Upper lobe of left lung (tissue), 6 donors: Measurements from ENCODE around the gene LBP. TPM values are rescaled to one million over a fixed set of nuclear protein-coding genes. Genes with fewer than 3 reads are reported as not detected.
"Not testable (repeated sequence)": the region's sequence is repeated elsewhere in the genome, so short reads cannot be mapped to it uniquely, and the experiment has no call there.

Source experiments
- ATAC-seq, 2 donors: fragments of 200-7000 bp; cut with Tn5 transposase; one replicate each; pipeline ENCODE4 v1.9.1; 2022; ENCODE audit warnings: mild to moderate bottlenecking in 2 of 2, moderate library complexity in 2 of 2; ENCODE audit not compliant: low FRiP score in 2 of 2
- DNase-seq, 2 donors: peaks; one replicate each; pipeline ENCODE4 v3.0.0-alpha.2; 2019 to 2020
- H3K27ac ChIP-seq, 4 donors: fragments of 200-600 bp; sonication (generic); one replicate each; pipeline ENCODE4 v1.5.1; 2016 to 2019
- H3K27me3 ChIP-seq, 4 donors: fragments of 200-600 bp; sonication (generic); one replicate each; pipeline ENCODE4 v1.5.1; 2017 to 2019
- H3K36me3 ChIP-seq, 4 donors: fragments of 200-600 bp; sonication (generic); one replicate each; pipeline ENCODE4 v1.5.1; 2016 to 2019
- H3K4me1 ChIP-seq, 4 donors: fragments of 200-600 bp; sonication (generic); one replicate each; pipeline ENCODE4 v1.5.1; 2018 to 2019
- H3K4me3 ChIP-seq, 4 donors: fragments of 200-600 bp; sonication (generic); one replicate each; pipeline ENCODE4 v1.5.1; 2017 to 2019; ENCODE audit warnings: mild to moderate bottlenecking in 2 of 4, moderate library complexity in 1 of 4
- H3K9me3 ChIP-seq, 4 donors: fragments of 200-600 bp; sonication (generic); one replicate each; pipeline ENCODE4 v1.5.1; 2018 to 2019
- CTCF ChIP-seq, 6 experiments: fragments of 450-650 bp in 4 of 6; fragments of 200-600 bp in 2 of 6; sonication (generic) in 2 of 6; IDR thresholded peaks; one replicate each; pipeline ENCODE4 v1.5.1; 2016 to 2019; ENCODE audit warnings: antibody characterized with exemption in 6 of 6
- EP300 ChIP-seq, 4 donors: sonication (generic); formaldehyde crosslinking; IDR thresholded peaks; one replicate each; pipeline ENCODE4 v1.5.1; 2017; ENCODE audit warnings: antibody characterized with exemption in 4 of 4, control low read depth in 2 of 4
- POLR2A ChIP-seq, 4 donors: fragments of 450-650 bp; IDR thresholded peaks; one replicate each; pipeline ENCODE4 v1.5.1; 2016 to 2017; ENCODE audit warnings: antibody characterized with exemption in 4 of 4, mild to moderate bottlenecking in 2 of 4
- POLR2AphosphoS5 ChIP-seq, 2 donors: sonication (generic); formaldehyde crosslinking; IDR thresholded peaks; one replicate each; pipeline ENCODE4 v1.5.1; 2017; ENCODE audit warnings: antibody characterized with exemption in 2 of 2
- WGBS, 2 donors: methylation state at CpG; one replicate each; pipeline ENCODE4 v1.1.5; 2017 to 2018; 5-methylcytosine and 5-hydroxymethylcytosine counted together
- total RNA-seq, 6 donors: library from RNA; depleted of rRNA in 4 of 6; stranded (reverse); fragments of >200 nt in 4 of 6; gene quantifications; one replicate each; pipeline versions ENCODE4 v1.1.0 to v1.2.1, GENCODE V29; 2016 to 2021
- donor health status: DM: no; HTN: no; CAD: no; lungs with moderate emphysema.
- donor health status: DM: no; HTN: yes; CAD: no; lungs with severe emphysema.

Gene LBP
- total RNA-seq, 6 donors from 2014 or later = 0.14 to 0.44 (median 0.30) TPM; not detected in 3

- WGBS, 2 donors = 25 to 42% methylated on average over 2 of the region's 2 CpGs
- Histone ChIP-seq H3K4me3 (no peak overlapping the region), H3K27me3 (no peaks in the 10 kb centered on the region), H3K9me3 (no peaks in the 10 kb centered on the region), H3K36me3 (no peaks in the 10 kb centered on the region), H3K4me1 (peaks cover 0 to 2% (median 0%) of the 10 kb centered on the region in 4 donors), H3K27ac (no peak overlapping the region)
- no peak for DNase-seq
- no peak for ATAC-seq
- TF ChIP-seq POLR2A (IDR thresholded peaks at IDR 0.05) = no peak
- TF ChIP-seq EP300 (IDR thresholded peaks at IDR 0.05) = no peak
- no peak for TF ChIP-seq CTCF (IDR thresholded peaks at IDR 0.05)
- no peak for TF ChIP-seq POLR2AphosphoS5 (IDR thresholded peaks at IDR 0.05)
These were observed 23.1 kb downstream of the LBP start for GRCh38 chr20:38369389-38369788.

- no peak for ATAC-seq
These were observed 26.5 kb downstream of the LBP start for GRCh38 chr20:38372806-38373205.

GRCh38 chr20:38373231-38373867, 27.1 kb downstream of the LBP start:
- TF ChIP-seq EP300 (IDR thresholded peaks at IDR 0.05) (peak in 1 of 4 donors; percentile 9), POLR2AphosphoS5 (IDR thresholded peaks at IDR 0.05) (no peak)
- DNase-seq = no peak
- Histone ChIP-seq H3K27ac (no peak overlapping the region), H3K4me1 (peaks cover 0 to 2% (median 0%) of the 10 kb centered on the region in 4 donors), H3K9me3 (no peaks in the 10 kb centered on the region), H3K36me3 (no peaks in the 10 kb centered on the region), H3K27me3 (no peaks in the 10 kb centered on the region), H3K4me3 (no peak overlapping the region)
- 59 to 61% methylated on average over 6 to 7 of the region's 7 CpGs for WGBS, 2 donors
- ATAC-seq = no peak

More at GRCh38 chr20:38372806-38373205, 26.5 kb downstream of the LBP start:
- TF ChIP-seq POLR2AphosphoS5 (IDR thresholded peaks at IDR 0.05) = no peak
- no peak for TF ChIP-seq EP300 (IDR thresholded peaks at IDR 0.05)
- no peak for TF ChIP-seq POLR2A (IDR thresholded peaks at IDR 0.05)
- TF ChIP-seq CTCF (IDR thresholded peaks at IDR 0.05) = no peak
- Histone ChIP-seq H3K36me3 (no peaks in the 10 kb centered on the region), H3K4me3 (no peak overlapping the region), H3K27ac (no peak overlapping the region), H3K4me1 (peaks cover 0 to 2% (median 0%) of the 10 kb centered on the region in 4 donors), H3K27me3 (no peaks in the 10 kb centered on the region), H3K9me3 (no peaks in the 10 kb centered on the region)
- WGBS, 2 donors = 69 to 78% methylated on average over 5 of the region's 5 CpGs
- DNase-seq = no peak

- H3K27me3 ChIP-seq = no peaks in the 10 kb centered on the region
- ATAC-seq = no peak
- no peak for DNase-seq
- no peaks in the 10 kb centered on the region for H3K36me3 ChIP-seq
- H3K4me1 ChIP-seq = peaks cover 0 to 2% (median 0%) of the 10 kb centered on the region in 4 donors
- no peaks in the 10 kb centered on the region for H3K9me3 ChIP-seq
- no peak overlapping the region for H3K27ac ChIP-seq
- TF ChIP-seq EP300 (IDR thresholded peaks at IDR 0.05) (no peak), POLR2A (IDR thresholded peaks at IDR 0.05) (no peak), CTCF (IDR thresholded peaks at IDR 0.05) (no peak), POLR2AphosphoS5 (IDR thresholded peaks at IDR 0.05) (no peak)
- 86 to 88% methylated on average over 4 to 5 of the region's 5 CpGs for WGBS, 2 donors
- no peak overlapping the region for H3K4me3 ChIP-seq
These were observed 27.6 kb downstream of the LBP start for GRCh38 chr20:38373898-38374297.

- no peaks in the 10 kb centered on the region for H3K27me3 ChIP-seq
- H3K4me3 ChIP-seq = no peak overlapping the region
- TF ChIP-seq EP300 (IDR thresholded peaks at IDR 0.05) (no peak), POLR2AphosphoS5 (IDR thresholded peaks at IDR 0.05) (no peak), CTCF (IDR thresholded peaks at IDR 0.05) (no peak), POLR2A (IDR thresholded peaks at IDR 0.05) (no peak)
- peaks cover 0 to 2% (median 0%) of the 10 kb centered on the region in 4 donors for H3K4me1 ChIP-seq
- no peak overlapping the region for H3K27ac ChIP-seq
- ATAC-seq (no peak), DNase-seq (no peak)
- H3K36me3 ChIP-seq = no peaks in the 10 kb centered on the region
- H3K9me3 ChIP-seq = no peaks in the 10 kb centered on the region
- WGBS, 2 donors = 82 to 87% methylated on average over 11 of the region's 11 CpGs
These were observed 30.9 kb downstream of the LBP start for GRCh38 chr20:38377039-38377685.

GRCh38 chr20:38377838-38378237, 31.6 kb downstream of the LBP start:
- ATAC-seq, H3K27ac ChIP-seq, H3K27me3 ChIP-seq, H3K36me3 ChIP-seq, DNase-seq, H3K4me1 ChIP-seq, H3K4me3 ChIP-seq, H3K9me3 ChIP-seq: not testable (repeated sequence)
- 57 to 90% methylated on average over 1 to 5 of the region's 5 CpGs for WGBS, 2 donors
